NCI-H1436 (cell line): ENCODE measurements around the gene LRRC43.
"Not testable (repeated sequence)": the region's sequence is repeated elsewhere in the genome, so short reads cannot be mapped to it uniquely, and the experiment has no call there.

Source experiments
- DNase-seq: peaks from one replicate; lab custom pipeline; 2025; lab: John Stamatoyannopoulos, UW

The LRRC43 gene

DNA sequence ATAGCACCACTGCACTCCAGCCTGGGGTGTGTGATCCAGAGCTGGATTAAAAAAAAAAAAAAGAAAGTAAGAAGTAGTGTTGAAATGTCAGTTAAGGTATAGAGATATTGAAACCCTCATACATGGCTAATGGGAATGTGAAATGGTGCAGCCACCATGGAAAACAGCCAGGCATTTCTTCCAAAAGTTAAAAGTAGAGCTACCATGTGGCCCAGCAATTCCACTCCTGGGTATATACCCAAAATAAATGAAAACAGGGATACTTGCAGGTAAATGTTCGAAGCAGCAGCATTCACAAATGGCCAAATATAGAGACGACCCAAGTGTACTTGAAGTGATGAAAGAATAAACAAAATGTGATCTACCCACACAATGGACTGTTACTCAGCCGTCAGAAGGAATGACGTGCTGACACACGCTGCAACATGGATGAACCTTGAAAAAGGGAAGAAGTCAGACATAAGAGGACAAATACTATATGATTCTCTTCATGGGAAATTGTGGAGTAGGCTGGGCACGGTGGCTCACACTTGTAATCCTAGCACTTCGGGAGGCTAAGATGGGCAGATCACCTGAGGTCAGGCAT, 24.1 kb upstream of the LRRC43 start:
- no peak for DNase-seq

GRCh38 chr12:122159882-122160281, 23.0 kb upstream of the LRRC43 start:
- DNase-seq = no peak

- DNase-seq = no peak
These were observed 22.2 kb upstream of the LRRC43 start for GRCh38 chr12:122160761-122161160.

DNA sequence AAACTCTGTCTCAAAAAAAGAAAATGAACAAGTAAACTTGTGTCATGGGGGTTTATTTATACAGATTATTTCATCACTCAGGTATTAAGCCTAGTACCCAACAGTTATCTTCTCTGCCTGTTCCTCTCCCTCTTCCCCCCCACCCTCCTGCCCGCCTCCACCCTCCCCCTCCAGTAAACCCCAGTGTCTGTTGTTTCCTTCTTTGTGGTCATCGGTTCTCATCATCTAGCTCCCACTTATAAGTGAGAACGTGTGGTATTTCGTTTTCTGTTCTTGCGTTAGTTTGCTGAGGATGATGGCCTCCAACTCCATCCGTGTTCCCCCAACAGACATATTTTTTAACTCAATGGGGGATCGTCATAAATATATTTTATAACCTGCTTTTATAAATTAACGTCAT, 21.2 kb upstream of the LRRC43 start:
- DNase-seq = no peak

DNA sequence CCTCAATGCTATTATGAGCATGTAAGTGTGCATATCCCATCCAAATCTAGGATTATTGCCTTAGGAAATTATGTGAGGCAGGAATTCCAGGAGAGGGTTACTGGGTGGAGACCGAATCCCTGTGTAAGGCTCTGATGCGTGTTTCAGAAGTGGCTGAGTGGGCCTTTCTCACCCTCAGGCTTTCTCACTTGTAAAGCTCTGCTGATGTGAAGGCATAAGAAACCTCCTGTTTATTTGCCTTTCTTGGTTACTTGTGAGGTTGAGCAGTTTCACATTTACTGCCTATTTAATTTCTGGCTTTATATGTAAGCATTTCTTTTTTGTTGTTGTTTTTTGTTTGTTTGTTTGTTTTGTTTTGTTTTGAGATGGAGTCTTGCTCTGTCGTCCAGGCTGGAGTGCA, 19.9 kb upstream of the LRRC43 start:
- no peak for DNase-seq

GRCh38 chr12:122166422-122167349, 16.2 kb upstream of the LRRC43 start:
- DNase-seq = no peak

- no peak for DNase-seq
These were observed 15.5 kb upstream of the LRRC43 start for GRCh38 chr12:122167356-122167925.

DNA sequence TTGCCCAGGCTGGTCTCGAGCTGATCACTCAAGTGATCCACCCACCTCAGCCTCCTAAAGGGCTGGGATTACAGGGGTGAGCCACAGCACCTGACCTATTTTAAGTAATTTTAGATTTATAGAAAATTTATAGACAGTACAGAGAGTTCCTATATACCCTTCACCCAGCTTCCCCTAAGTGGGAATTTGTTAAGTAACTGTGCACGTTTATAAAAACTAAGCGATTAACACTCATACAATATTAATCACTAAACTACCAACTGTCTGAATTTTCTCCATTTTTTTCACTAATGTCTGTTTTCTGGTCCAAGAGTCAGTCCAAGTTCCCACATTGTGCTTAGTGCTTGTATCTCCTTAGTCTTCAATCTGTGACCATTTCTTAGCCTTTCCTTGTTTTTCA, 14.4 kb upstream of the LRRC43 start:
- DNase-seq = no peak

GRCh38 chr12:122171399-122171798, 11.5 kb upstream of the LRRC43 start:
- DNase-seq = no peak

DNA sequence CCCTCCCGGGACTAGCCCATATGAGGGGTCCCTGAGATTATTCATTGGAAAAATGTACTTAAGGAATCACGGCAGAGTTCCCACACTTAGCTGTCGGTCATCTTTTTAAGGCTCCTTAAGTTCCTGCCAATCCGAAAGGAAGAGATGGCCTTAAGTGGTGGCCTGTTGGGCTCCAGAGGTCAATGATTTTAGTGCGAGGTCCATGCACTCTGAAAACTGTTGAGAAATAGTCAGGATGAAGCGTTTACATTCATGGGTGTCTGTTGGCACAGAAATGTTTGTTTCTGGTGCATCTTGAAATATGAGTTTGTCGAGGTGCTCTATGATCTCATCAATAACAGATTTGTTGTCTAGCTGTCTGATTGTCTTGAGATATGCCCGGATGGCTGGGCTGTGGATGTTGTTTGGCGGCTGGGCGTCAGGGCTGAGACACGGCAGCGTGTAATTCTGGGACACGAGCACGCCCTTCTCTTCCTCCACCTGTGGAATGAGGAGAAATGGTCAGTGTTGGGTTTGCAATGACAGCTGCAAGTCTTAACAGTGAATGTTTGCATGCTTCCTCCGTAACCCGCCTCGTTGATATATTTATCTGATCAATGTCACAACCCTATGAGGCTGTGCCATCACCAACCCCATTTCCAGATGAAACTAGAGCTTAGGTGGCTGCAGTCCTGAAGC, 10.5 kb upstream of the LRRC43 start:
- DNase-seq = no peak

- DNase-seq = no peak
These were observed 8.6 kb upstream of the LRRC43 start, which contains the start of gene IL31 for GRCh38 chr12:122174155-122174845. Gene IL31, minus strand, starts transcription at chr12:122174221. Its CDS starts 49 bp downstream, at chr12:122174172.

DNA sequence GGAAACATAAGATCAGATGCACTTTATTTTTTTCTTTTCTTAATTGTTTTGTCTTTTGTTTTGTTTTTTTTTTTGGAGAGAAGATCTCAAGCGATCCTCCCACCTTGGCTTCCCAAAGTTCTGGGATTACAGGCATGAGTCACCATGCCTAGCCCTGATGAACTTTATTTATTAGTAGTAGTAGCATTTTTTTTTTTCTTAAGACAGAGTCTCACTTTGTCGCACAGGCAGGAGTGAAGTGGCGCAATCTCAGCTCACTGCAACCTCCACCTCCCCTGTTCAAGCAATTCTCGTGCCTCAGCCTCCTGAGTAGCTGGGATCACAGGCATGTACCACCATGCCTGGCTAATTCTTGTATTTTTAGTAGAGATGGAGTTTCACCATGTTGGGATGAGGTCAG, 6.5 kb upstream of the LRRC43 start:
- DNase-seq = not testable (repeated sequence)

- DNase-seq = no peak
These were observed 641 bp downstream of the LRRC43 start for GRCh38 chr12:122183588-122183940.

- DNase-seq = no peak
These were observed 1.6 kb downstream of the LRRC43 start for GRCh38 chr12:122184517-122184916.

DNA sequence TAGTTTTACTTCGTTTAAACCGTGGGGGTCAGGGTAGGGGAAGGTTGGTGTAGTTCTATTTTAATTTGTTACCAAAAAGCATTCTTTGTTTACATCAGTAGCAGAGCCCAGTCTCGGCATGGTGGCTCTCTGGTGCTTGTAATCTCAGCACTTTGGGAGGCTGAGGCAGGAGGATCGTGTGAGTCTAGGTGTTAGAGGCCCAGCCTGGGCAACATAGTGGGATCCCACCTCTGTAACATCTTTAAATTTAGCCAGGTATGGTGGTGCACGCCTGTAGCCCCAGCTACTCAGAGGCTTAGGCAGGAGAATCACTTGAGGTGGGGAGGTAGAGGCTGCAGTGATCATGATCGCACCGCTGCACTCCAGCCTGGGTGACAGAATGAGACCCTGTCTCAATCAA, 2.2 kb downstream of the LRRC43 start:
- no peak for DNase-seq

- no peak for DNase-seq
These were observed 2.7 kb downstream of the LRRC43 start for GRCh38 chr12:122185494-122186082.

DNA sequence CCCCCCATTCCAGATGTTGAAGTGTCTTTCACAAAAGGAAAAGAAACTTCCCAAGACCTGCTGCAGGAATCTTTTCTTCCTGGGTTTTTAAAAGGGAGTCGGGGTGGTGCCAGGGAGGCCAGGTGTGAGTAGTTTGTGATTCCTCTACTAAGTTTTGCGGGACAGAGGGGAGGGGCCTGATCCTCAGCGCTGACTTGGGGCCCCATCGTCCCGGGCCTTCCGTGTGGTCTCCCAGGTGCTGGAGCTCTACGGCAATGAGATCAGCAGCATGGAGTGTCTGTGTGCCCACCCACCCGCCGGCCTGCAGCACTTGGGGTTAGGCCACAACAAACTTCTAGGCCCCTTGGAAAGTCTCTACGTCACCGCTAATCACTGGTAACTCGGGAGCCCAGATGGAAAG, 4.5 kb downstream of the LRRC43 start:
- DNase-seq = no peak

DNA sequence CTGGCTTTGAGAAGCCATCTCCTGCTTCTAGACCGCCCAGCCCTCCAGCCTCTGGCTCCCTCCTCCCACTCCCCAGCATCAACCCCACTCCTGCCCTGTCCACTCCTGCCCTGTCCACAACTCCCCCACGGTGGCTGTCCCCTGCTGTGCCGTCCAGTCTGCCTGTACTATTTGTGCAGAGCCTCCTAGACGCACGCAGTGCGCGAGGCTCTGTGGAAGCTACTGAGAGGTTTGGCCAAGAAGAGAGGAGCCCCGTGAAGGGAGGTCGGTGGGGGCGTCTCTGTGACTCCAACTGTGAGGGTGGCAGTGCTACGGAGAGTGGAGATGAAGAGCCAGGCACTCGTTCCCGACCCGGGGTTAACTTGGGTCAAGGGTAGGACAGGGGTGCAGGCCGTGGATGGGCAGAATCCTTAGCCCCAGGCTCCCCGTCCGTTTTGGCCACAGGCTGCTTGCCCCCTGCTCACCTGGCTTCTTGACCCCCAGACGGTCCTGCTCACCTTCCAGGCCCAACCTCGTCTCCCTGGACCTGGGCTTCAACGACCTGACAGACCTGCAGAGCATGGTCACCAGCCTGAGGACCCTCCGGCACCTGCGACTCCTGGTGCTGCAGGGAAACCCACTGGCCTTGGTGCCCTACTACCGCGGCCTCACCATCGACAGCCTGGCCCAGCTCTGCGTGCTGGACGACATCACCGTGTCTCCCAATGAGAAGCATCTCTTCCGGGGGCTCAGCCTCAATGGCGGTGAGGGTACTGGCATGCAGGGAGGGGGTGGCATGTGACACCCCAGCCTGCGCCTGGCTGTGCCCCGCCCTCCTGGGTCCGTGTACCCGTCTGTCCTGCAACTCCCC, 6.9 kb downstream of the LRRC43 start:
- DNase-seq = no peak

DNA sequence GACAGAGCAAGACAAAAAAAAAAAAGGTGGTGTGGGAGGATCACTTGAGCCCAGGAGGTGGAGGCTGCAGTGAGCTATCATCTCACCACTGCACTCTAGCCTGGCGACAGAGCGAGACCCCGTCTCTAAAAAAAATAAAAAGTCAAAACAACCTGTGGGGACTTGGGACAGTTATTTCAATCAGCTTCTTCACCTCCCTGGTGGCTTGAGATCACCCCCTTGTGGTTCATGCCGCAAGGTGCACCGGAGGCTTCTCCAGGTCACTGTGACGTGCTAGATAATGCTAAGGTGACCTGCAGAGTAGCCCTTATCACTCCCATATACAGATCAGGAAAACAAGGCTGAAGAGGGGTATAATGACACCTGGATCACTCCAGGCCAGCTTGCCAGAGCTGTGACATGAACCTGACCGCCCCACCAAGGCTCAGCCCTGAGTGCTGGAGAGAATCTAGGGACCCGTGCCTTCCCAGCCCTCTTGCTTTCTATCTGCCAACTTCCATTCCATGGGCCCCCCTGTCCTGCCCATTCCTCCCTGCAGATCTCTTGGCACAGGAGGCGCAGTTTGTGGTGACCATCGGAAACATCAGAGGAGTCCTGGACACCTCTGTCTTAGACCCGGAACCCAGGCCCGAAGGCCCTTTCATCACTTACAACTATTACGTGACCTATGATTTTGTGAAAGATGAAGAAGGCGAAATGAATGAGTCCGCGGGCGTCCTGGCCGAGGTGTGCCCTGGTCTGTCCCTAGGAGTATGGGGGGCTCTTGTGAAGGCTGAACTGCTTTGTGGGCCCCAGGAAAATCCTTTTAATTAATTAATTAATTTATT, 8.1 kb downstream of the LRRC43 start:
- peak; percentile 59 for DNase-seq

DNA sequence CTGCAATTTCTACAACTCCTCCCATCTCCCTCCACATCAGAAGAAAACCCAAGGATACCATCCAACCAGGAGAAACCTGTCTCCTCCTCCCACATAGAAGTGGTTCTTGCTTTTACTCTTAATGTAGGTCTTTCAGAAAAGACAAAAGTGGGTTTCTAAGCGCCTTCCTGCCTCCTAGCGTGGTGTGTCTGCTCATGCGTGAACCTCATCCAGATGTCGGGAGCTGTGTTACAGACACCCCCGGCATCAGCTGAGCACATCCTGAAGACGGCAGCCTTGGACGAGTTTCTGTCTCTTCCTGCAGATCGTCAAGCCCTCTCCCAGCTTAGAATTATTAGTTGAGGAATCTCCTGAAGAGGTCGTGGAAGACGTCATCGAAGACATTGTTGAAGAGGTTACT, 9.5 kb downstream of the LRRC43 start:
- DNase-seq = no peak
